Measurements from ENCODE around the gene ICOSLG.
"Not testable (repeated sequence)": the region's sequence is repeated elsewhere in the genome, so short reads cannot be mapped to it uniquely, and the experiment has no call there.

The ICOSLG gene

GRCh38 chr21:44175189-44175588 lies 65.6 kb downstream of the ICOSLG start:
- ATAC-seq, result not testable (repeated sequence)
